ENCODE measurements around the gene ILKAP.

GRCh38 chr2:238145046-238145445, 58.4 kb downstream of the ILKAP start:
- TF ChIP-seq, protein P1, sequence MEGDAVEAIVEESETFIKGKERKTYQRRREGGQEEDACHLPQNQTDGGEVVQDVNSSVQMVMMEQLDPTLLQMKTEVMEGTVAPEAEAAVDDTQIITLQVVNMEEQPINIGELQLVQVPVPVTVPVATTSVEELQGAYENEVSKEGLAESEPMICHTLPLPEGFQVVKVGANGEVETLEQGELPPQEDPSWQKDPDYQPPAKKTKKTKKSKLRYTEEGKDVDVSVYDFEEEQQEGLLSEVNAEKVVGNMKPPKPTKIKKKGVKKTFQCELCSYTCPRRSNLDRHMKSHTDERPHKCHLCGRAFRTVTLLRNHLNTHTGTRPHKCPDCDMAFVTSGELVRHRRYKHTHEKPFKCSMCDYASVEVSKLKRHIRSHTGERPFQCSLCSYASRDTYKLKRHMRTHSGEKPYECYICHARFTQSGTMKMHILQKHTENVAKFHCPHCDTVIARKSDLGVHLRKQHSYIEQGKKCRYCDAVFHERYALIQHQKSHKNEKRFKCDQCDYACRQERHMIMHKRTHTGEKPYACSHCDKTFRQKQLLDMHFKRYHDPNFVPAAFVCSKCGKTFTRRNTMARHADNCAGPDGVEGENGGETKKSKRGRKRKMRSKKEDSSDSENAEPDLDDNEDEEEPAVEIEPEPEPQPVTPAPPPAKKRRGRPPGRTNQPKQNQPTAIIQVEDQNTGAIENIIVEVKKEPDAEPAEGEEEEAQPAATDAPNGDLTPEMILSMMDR (IDR thresholded peaks at IDR 0.05): no peak
- TF ChIP-seq POLR2A (IDR thresholded peaks at IDR 0.05): no peak
